Stomach (tissue), 9 donors: ENCODE results near the gene ASB16. TPM values are rescaled to one million over a fixed set of nuclear protein-coding genes. Genes with fewer than 3 reads are reported as not detected.

Source experiments
- DNase-seq, 2 donors: peaks; one replicate each; pipeline versions ENCODE4 v3.0.0 to v3.0.0-alpha.2; 2013 to 2019
- H3K27ac ChIP-seq, 5 donors: fragments of 200-600 bp in 4 of 5; sonication (generic) in 4 of 5; one replicate each; pipeline ENCODE4 v1.5.1; 2013 to 2019; ENCODE audit warnings: mild to moderate bottlenecking in 1 of 5, moderate library complexity in 1 of 5
- H3K27me3 ChIP-seq, 3 donors: fragments of 200-600 bp; sonication (generic); one replicate each; pipeline ENCODE4 v1.5.1; 2017 to 2019; ENCODE audit warnings: mixed run types in 1 of 3
- H3K36me3 ChIP-seq, 4 donors: fragments of 200-600 bp; sonication (generic); 1 replicate in 3 of 4; 2 replicates in 1 of 4; pipeline ENCODE4 v1.5.1; 2016 to 2019
- H3K4me1 ChIP-seq, 4 donors: fragments of 200-600 bp; sonication (generic); one replicate each; pipeline ENCODE4 v1.5.1; 2016 to 2019
- H3K4me3 ChIP-seq, 4 donors: fragments of 200-600 bp; sonication (generic) in 3 of 4; one replicate each; pipeline ENCODE4 v1.5.1; 2016 to 2019; ENCODE audit warnings: mild to moderate bottlenecking in 1 of 4
- H3K9me3 ChIP-seq, 4 donors: fragments of 200-600 bp; sonication (generic); one replicate each; pipeline ENCODE4 v1.5.1; 2016 to 2019
- EP300 ChIP-seq: sonication (generic); formaldehyde crosslinking; IDR thresholded peaks from one replicate; pipeline ENCODE4 v1.6.1; 2017; ENCODE audit warnings: antibody characterized with exemption
- POLR2A ChIP-seq, 4 donors: fragments of 450-650 bp; IDR thresholded peaks; one replicate each; pipeline ENCODE4 v1.6.1; 2016; ENCODE audit warnings: antibody characterized with exemption in 4 of 4, control low read depth in 2 of 4, mild to moderate bottlenecking in 1 of 4, moderate library complexity in 1 of 4
- POLR2AphosphoS5 ChIP-seq, 3 donors: sonication (generic); formaldehyde crosslinking; IDR thresholded peaks; one replicate each; pipeline ENCODE4 v1.6.1; 2016; ENCODE audit warnings: antibody characterized with exemption in 3 of 3
- WGBS, 5 donors: extraction: QIAGEN DNeasy Blood & Tissue Kit in 3 of 5; methylation state at CpG; one replicate each; pipeline versions ENCODE4 v1.1.5 to v1.1.7; 2013 to 2018; 5-methylcytosine and 5-hydroxymethylcytosine counted together
- intact Hi-C: fragments of 100-400 bp; cut with DNase I; formaldehyde crosslinking; loops from one replicate; pipeline ENCODE4 v1.15.1; 2023; ENCODE audit warnings: low total_unique reads
- polyA plus RNA-seq, 3 donors: library from polyadenylated mRNA; stranded (reverse); fragments of 200-250 nt; gene quantifications; one replicate each; pipeline ENCODE4 v1.2.3, GENCODE V29; 2013
- total RNA-seq, 5 donors: library from RNA; depleted of rRNA; stranded (reverse); fragments of >200 nt; gene quantifications; one replicate each; pipeline versions ENCODE4 v1.1.0 to v1.2.3, GENCODE V29; 2014 to 2016
- TF ChIP-seq, protein P1 (sequence below), 7 experiments: fragments of 450-650 bp in 4 of 7; fragments of 200-600 bp in 3 of 7; sonication (generic) in 3 of 7; IDR thresholded peaks; one replicate each; pipeline ENCODE4 v1.5.1; 2016 to 2019; ENCODE audit warnings: antibody characterized with exemption in 7 of 7, control low read depth in 2 of 7, mild to moderate bottlenecking in 1 of 7
- donor health status: healthy with polysubstance abuse.
- donor health status: Bipolar disorder and iron deficiency.
- donor health status: healthy.

ASB16 gene
- total and polyA plus RNA-seq, 8 donors, result 0.30 to 0.73 (median 0.31) TPM; not detected in 5

GRCh38 chr17:44192750-44193149 is 22.2 kb downstream of the ASB16 start:
- H3K9me3 ChIP-seq, result no peaks in the 10 kb centered on the region
- peak overlapping the region in 4 of 5 donors; percentile 29 to 66 (median 54) for H3K27ac ChIP-seq
- DNase-seq, result no peak
- H3K36me3 ChIP-seq, result peaks cover 50 to 89% (median 86%) of the 10 kb centered on the region in 4 donors
- H3K27me3 ChIP-seq, result no peaks in the 10 kb centered on the region
- no peak overlapping the region for H3K4me3 ChIP-seq
- intact Hi-C loops, result no loop called here
- TF ChIP-seq POLR2A (IDR thresholded peaks at IDR 0.05) (no peak), POLR2AphosphoS5 (IDR thresholded peaks at IDR 0.05) (no peak), EP300 (no peak)
- TF ChIP-seq, protein P1, sequence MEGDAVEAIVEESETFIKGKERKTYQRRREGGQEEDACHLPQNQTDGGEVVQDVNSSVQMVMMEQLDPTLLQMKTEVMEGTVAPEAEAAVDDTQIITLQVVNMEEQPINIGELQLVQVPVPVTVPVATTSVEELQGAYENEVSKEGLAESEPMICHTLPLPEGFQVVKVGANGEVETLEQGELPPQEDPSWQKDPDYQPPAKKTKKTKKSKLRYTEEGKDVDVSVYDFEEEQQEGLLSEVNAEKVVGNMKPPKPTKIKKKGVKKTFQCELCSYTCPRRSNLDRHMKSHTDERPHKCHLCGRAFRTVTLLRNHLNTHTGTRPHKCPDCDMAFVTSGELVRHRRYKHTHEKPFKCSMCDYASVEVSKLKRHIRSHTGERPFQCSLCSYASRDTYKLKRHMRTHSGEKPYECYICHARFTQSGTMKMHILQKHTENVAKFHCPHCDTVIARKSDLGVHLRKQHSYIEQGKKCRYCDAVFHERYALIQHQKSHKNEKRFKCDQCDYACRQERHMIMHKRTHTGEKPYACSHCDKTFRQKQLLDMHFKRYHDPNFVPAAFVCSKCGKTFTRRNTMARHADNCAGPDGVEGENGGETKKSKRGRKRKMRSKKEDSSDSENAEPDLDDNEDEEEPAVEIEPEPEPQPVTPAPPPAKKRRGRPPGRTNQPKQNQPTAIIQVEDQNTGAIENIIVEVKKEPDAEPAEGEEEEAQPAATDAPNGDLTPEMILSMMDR (IDR thresholded peaks at IDR 0.05), result no peak
- H3K4me1 ChIP-seq, result peaks cover 14 to 60% (median 41%) of the 10 kb centered on the region in 4 donors
- WGBS, 5 donors, result 67 to 88% (median 73%) methylated on average over 5 of the region's 5 CpGs

DNA sequence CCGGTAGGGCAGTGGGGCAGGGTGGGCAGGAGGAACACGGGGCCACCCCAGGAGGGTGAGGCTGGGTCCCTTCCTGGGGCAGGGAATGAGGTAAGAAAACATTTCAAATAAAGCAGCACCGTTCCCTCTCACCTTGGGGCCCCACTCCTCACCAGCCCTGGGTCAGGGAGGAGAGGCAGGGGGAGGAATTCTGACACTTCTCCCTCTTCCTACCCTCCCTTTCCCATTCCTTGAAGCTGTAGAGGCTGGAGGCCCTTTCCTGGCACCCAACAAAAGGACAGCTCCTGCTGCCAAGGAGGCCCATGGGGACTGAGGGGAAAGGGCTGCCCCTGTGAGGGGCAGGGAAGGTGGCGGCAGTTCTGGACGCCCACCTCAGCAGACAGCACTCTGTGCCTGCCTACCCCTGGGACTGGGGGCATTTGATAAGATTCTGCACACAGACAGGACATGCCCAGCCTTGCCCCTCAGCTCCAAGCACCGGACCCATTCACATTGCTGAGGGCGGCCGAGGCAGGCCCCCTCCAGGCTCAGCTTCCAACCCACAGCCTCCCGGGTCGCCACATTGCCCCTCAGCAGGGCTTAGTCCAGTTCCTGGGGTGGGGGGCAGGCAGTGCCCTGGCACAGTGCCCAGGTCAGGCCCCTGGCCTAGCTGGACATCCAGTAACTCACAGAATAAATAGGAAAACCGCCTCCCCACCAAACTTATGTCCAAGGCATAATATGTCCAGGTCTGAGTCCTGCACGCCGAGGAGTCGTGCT is 23.0 kb downstream of the ASB16 start:
- peaks cover 50 to 89% (median 87%) of the 10 kb centered on the region in 4 donors for H3K36me3 ChIP-seq
- DNase-seq, result no peak
- WGBS, 5 donors, result 74 to 83% (median 80%) methylated on average over 5 to 14 of the region's 14 CpGs
- intact Hi-C loops, result no loop called here
- TF ChIP-seq EP300 (no peak), POLR2AphosphoS5 (IDR thresholded peaks at IDR 0.05) (no peak), POLR2A (IDR thresholded peaks at IDR 0.05) (no peak)
- TF ChIP-seq, protein P1 (IDR thresholded peaks at IDR 0.05), result no peak
- H3K4me3 ChIP-seq, result no peak overlapping the region
- H3K4me1 ChIP-seq, result peaks cover 17 to 60% (median 41%) of the 10 kb centered on the region in 4 donors
- no peaks in the 10 kb centered on the region for H3K27me3 ChIP-seq
- no peaks in the 10 kb centered on the region for H3K9me3 ChIP-seq
- H3K27ac ChIP-seq, result peak overlapping the region in 3 of 5 donors; percentile 50 to 66 (median 59)

DNA sequence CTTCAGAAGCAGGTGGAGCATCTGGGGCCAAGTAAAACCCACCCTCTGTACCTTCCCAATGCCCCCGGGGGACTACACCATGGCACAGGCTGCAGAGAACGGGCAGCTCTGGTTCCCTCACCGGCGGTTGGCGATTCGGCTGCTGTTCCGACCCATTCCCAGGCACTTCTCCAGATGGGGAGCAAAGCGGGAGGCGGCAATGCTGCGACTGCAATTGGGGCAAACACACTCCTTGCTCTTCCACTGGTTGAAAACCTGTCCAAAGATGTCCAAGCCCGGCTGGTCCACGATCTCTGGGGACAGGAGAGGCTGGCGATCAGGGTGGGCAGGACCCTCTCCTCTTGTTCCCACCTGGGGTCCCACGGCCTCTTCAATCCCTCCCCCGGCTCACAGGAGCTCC is 26.6 kb downstream of the ASB16 start:
- peaks cover 26 to 60% (median 43%) of the 10 kb centered on the region in 4 donors for H3K4me1 ChIP-seq
- DNase-seq, result no peak
- H3K36me3 ChIP-seq, result peaks cover 41 to 56% (median 54%) of the 10 kb centered on the region in 4 donors
- H3K9me3 ChIP-seq, result no peaks in the 10 kb centered on the region
- no peak overlapping the region for H3K4me3 ChIP-seq
- H3K27me3 ChIP-seq, result no peaks in the 10 kb centered on the region
- H3K27ac ChIP-seq, result peak overlapping the region in 3 of 5 donors; percentile 100
- TF ChIP-seq POLR2A (IDR thresholded peaks at IDR 0.05), result no peak
- TF ChIP-seq, protein P1 (IDR thresholded peaks at IDR 0.05), result no peak
- TF ChIP-seq POLR2AphosphoS5 (IDR thresholded peaks at IDR 0.05), result no peak
- no peak for TF ChIP-seq EP300
- 87 to 93% (median 90%) methylated on average over 7 to 15 of the region's 15 CpGs for WGBS, 5 donors
- intact Hi-C loops, result no loop called here

DNA sequence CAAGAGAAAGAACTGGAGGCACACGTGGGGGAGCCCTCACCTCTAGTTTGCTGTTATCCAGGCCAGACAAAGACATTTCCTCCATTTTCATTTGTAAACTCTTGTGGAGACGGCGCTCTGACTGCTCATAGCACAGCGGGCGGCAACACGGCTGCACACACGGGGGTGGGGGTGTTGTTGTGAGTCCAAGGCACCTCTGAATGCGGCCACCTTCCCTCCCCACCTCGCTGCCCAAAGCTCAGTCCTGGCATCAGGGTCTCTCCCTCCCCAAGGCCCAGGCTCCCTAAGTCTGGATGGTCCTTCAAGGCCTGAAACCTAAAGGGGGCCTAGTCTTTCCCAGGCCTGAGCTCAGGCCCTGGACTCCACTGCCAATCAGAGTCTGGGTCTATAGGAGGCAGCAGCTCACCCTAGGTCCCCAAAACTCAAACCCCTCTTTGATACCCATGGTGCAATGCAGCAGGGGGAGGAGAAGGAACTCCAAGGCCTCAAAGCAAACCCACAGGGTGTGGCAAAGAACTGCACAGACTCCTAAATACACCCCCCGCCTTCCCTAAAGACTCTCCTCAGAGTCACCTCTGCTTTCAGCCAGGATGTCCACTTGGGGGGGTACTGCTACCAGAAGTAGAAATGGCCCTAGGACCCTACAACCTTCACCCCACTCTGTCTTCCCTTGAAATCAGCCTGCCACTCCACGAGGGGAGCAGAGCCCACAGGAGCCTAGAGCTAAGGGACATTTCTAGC is 27.6 kb downstream of the ASB16 start:
- intact Hi-C loops, result no loop called here
- Histone ChIP-seq H3K27ac (peak overlapping the region; percentile 97 to 100 (median 100)), H3K27me3 (no peaks in the 10 kb centered on the region), H3K36me3 (peaks cover 41 to 47% (median 46%) of the 10 kb centered on the region in 4 donors), H3K4me1 (peaks cover 26 to 52% (median 36%) of the 10 kb centered on the region in 4 donors), H3K4me3 (peak overlapping the region; percentile 71 to 99 (median 92)), H3K9me3 (no peaks in the 10 kb centered on the region)
- TF ChIP-seq POLR2AphosphoS5 (IDR thresholded peaks at IDR 0.05), result peak in 1 of 3 donors; percentile 30
- TF ChIP-seq EP300, result no peak
- TF ChIP-seq, protein P1 (IDR thresholded peaks at IDR 0.05), result no peak
- DNase-seq, result peak in 1 of 2 donors; percentile 83
- WGBS, 5 donors, result 41 to 52% (median 49%) methylated on average over 11 of the region's 11 CpGs
